Measurements from ENCODE around the gene C12orf42.

DNA sequence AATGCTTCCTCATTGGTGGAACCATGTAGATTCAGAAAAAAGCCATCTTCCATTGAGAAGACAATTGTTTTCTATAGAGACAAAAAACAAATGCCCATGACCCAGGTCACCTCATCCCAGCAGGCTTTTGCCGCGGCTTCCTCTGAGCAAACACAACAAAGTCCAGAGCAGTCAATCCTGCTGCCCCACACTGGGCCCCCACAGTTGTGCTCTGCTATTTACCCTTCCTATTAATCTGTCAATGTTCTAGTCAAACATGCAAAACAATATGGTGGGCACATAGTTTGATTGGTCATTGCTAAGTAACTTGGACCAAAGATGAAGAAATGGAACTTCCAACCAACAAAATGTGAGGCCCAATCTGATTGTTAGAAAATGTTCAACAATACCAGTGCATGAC, 20.7 kb downstream of the C12orf42 start:
- TF ChIP-seq POLR2AphosphoS5 (IDR thresholded peaks at IDR 0.05) (no peak), POLR2A (IDR thresholded peaks at IDR 0.05) (no peak)
- TF ChIP-seq, protein P1, sequence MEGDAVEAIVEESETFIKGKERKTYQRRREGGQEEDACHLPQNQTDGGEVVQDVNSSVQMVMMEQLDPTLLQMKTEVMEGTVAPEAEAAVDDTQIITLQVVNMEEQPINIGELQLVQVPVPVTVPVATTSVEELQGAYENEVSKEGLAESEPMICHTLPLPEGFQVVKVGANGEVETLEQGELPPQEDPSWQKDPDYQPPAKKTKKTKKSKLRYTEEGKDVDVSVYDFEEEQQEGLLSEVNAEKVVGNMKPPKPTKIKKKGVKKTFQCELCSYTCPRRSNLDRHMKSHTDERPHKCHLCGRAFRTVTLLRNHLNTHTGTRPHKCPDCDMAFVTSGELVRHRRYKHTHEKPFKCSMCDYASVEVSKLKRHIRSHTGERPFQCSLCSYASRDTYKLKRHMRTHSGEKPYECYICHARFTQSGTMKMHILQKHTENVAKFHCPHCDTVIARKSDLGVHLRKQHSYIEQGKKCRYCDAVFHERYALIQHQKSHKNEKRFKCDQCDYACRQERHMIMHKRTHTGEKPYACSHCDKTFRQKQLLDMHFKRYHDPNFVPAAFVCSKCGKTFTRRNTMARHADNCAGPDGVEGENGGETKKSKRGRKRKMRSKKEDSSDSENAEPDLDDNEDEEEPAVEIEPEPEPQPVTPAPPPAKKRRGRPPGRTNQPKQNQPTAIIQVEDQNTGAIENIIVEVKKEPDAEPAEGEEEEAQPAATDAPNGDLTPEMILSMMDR (IDR thresholded peaks at IDR 0.05) = no peak
